Stimulated activated CD8-positive, alpha-beta memory T cell treated with anti-CD3 and anti-CD28 coated beads, Interleukin-12 subunit alpha, Interleukin-12 subunit beta, amount 100 ng/mL, for 1 hour (primary cell): ENCODE measurements around the gene INSYN1.
"Not testable (repeated sequence)": the region's sequence is repeated elsewhere in the genome, so short reads cannot be mapped to it uniquely, and the experiment has no call there.

ENCODE experiments used
- DNase-seq: peaks from one replicate; pipeline ENCODE4 v3.0.0-alpha.2; 2020; ENCODE audit warnings: low read depth

INSYN1 gene, protein sequence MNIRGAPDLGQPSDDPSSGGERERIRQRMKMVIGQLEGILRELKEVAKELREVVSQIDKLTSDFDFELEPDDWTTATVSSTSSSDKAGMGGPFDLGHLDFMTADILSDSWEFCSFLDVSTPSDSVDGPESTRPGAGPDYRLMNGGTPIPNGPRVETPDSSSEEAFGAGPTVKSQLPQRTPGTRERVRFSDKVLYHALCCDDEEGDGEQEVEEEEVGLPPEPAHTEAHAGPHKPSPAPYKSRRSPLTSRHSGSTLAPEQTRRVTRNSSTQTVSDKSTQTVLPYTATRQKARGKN

DNA sequence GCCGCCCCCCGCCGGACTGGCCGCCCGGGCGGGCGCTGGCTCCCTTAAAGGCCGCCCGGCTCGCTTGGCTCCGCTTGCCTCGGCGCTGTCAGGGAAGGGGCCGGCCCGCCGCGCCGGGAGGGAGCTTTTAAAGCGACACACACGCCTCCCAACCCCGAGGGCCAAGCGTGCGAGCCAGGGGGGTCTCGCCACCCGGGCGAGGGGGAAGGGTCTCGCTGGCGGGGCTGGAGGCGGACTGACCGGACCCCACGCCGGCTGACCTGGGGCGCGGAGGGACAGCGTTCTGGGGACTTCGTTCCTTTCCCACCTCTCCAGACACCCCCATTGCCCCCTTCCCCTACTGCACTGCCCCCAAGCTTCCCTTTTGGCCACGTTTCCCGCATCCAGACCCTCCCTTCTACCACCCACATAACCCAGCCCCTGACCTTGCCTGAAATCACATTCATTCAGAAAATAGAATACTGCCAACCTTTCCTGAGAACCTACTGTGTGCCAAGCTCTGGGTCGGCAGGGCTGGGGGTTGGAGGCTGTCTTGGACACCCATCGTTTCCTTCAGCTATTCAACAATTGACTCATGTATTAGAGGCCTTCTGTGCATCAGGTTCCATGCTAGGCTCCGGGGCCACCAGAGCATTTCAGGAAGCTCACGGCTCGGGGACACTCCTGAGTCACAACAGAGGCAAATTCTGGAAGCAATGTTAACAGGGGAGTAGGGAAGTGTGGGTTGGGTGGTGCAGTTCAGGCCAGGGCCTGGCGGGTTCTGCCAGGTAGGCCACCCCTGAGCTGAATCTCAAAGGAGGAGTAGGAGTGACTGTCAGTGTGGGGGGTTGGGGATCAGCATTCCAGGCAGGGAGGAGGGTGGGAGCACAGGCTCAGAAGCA is at the start of gene INSYN1:
INSYN1 (minus strand) TSS at position 102 of the 881 bp plus-strand sequence. CDS start 2,221 bp downstream, outside the sequence.
- no peak for DNase-seq

DNA sequence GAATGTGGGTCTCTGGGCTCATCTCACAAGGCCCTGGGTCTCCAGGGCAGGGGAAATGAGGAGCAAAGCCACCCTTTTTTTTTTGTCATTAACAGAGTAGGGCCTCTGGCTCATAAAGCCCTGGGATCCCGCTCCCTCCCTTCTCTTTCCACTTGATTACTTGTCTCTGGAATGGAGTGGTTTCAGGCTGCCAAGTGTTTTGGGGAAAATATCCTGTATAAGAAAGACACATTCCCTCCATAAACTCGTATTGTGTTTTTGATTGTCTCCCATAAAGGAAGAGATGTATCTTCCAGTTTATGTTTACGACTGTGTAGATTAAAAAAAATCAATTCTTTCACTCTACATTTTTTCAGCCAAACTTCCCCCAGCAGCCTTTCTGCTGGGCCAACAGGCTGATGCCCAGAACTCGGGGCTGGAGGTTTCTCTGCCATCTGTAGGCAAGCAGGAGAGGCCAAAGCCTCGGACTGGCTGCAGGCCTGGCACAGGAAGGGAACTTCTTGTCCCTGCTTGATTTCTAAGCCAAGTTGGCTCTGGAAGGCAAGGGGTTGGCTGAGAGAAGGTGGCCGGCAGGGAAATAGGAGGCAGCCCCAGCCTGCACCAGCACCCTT is 49.4 kb upstream of the INSYN1 start:
- DNase-seq = no peak

DNA sequence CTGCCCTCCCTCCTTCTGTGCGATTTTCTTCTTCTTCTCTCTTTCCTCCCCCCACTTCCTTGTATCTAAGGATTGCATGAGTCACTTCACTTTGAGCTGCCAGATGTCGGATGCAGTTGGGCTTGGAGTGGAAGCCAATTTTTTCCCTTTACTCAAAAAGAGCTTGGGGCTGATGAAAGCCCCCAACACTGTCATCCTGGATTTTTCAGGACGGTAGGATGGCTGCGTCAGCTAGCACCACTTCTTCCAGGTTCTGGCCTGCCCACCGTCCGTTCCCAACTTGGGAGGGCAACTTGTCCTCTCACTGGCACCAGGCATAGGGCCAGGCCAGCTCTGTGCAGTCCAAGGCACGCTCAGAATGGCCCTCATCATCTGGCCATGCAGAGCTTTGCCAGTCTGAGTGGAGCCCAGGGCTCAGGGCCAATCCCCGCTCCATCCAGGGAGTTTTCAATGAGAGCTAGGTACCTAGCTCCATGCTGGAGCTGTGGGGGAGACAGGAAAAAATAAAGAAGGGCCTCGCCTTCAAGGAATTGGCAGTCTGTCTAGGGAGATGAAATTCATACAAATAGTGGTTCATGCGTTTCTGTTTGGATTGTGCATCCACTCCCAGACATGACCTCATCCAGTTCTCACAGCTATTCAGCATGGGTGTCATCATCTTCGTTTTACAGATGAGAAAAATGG is 47.7 kb upstream of the INSYN1 start:
- no peak for DNase-seq

DNA sequence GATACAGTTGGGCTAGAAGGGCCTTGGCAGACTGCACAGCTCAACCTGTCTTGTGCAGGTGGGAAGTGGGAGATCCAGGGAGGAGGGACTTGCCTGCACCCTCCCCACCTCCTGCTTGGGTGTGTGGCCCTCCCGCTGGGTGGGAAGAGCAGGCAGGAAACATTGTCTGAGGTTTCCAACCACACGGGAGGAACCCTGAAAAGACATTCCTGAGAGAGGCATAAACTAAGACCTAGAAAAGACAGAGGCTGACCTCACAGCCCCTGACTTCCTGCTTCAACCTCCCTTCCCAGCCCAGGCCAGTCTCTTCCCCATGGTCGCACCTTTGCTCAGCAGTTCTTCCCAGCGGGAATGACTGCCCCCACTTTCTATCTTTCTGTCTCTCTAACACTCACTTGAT is 46.3 kb upstream of the INSYN1 start:
- no peak for DNase-seq

DNA sequence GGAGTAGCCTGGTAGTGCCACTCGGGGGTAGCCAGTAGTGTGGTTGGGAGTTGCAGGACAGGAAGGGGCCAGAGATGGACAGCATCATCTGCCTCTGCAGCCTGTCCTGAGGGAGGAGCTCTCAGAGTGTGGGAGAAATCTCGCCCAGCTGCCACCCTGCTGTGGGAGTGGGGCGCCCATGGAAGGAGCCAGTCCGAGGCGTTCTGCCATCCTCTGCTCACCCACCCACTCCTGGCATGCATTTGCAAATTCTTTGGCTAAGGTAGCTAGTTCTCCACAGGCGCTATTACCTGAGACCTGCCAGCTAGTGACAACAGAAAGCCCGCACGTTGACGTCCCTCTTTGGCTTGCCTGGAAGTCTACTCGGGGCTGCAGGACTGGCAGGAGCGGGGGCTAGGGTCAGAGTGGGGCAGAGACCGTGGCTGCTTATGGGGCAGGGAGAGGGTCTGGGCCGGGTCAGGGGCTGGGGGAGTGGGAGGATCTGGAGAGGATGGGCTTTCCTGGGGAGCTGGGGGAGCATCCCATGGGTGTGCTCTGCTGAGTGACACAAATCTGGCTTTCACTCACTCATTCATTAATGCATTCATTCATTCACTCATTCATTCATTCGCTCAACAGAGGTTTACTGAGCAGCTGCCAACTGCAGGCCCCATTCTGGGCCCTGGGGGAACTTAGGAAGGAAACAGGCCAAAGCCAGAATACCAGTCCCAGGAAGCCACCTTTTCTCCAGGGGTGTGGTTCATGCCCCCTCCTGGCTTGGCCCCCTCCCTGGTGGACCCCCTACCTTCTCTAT is 44.4 kb upstream of the INSYN1 start:
- DNase-seq = no peak

DNA sequence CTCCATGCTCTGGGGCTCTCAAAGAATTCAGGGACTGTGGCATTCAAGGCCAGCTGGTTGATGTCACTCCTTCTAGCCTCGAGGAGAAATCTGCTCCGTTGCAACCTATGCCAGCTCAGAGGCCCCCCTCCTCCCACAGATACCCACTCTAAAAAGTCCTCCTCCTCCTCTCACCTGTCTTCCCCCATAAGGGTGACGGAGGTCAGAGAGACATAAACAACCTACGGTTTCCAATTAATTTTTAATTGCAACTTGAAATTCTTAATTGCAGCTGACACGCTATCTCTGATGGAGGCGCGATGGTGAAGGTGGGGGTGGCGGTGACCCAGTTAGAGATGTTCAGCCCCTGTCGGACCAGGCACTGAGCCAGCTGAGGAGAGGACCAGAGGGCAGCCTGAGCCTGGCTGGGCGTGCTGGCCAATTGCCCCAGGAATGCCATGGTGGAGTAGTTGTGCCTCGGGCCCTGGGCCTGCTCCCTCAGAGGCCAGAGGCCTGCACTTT is 43.2 kb upstream of the INSYN1 start:
- no peak for DNase-seq

DNA sequence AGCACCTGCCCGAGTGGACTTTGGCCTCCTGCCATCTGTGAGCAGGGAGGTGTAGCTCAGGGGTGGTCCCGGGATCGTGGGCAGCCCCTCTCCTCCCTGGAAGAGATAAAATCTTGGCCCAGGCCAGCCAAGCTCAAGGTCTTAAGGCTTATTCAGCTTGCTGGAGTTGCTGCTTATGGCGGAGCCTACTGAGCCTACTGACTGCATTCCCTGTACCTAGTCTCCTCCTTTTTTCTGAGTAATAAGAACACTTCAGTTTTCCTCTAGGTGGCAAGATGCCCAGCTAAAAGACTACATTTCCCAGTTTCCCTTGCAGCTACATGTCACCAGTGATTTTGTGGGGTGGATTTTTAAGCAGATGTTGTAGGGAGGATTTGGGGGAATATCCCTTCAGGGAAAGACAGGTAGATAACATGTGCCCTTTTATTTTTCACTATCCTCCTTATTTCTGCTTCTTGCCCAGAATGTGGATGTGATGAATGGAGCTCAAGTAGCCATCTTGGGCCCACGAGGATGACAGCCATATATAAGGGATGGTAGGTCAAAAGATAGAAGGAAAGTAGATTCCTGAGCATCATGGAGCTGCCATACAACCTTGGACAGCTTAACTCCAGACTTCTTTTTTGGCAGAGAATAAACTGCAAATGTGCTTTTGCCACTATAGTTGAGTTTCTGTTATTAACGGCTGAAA is 41.4 kb upstream of the INSYN1 start:
- DNase-seq = no peak

DNA sequence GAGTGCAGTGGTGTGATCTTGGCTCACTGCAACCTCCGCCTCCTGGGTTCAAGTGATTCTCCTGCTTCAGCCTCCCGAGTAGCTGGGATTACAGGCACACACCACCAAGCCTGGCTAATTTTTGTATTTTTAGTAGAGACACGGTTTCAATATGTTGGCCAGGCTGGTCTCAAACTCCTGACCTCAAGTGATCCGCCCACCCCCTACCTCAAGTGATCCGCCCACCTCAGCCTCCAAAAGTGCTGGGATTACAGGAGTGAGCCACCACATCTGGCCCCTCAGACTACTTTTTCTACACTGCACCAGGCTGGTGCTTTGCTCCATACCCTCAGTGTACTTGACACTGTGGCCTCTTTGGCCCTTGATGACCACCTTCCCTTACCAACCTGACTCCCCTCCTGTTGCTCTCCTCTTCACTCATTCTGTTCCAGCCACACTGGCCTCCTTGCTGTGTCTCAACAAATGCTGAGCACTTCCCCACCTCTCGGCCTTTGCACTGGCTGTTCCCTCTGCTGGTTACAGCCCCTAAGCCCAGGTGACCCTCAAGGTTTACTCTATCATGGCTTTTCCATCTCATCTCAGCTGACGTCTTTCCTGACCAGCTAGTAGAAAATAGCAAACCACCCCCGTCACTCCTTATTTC is 39.9 kb upstream of the INSYN1 start:
- not testable (repeated sequence) for DNase-seq

DNA sequence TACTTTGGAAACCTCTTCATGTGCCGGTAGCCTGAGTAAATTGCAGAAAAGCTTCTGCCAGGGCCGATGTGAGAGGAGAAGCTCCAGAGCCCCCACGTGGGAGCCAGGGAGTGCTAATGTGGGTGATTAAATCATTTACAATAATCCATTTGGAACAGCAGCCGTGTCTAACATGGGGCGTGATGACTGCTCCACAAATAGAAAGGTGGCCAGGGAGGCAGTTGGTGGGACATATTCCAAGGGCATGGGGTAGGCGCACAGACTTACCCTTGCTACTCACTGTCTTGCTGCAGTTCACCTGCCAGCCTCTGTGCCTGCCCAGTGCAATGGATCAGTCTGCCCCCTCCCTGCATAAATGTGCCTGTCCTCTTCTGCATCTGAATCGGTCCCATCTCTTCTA is 39.3 kb upstream of the INSYN1 start:
- no peak for DNase-seq

DNA sequence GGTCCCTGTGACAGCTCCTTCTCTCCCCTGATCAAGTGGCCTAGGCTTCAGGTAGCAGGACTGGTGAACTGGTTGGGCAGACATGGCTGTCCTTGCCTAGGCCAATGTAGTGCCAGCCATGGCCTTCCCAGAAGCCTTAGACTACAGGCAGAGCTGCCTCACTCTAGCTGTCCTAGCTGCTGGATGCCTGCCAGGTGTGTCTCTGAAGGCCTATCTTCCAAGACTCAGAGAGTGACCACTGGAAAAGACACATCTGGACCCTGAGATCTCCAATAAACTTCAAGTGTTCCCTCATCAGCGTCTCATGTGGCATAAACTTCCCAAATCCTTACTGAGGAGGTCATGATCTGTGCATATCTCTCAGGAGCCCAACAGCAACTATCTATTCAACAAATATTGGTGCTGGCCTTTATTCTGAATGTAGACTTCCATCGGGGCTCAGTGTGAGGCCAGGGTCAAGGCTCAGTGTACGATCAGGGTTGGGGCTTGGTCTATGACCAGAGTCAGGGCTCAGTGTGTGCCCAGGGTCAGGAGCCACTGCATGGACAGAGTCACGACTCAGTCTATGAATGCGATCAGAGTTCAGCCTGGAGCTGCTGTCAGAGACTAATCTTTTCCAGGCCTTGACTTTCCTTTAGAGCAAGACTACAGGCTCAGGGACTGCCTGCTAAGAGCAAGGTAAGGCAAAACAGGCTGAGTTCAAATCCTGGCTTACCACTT is 36.5 kb upstream of the INSYN1 start:
- no peak for DNase-seq

DNA sequence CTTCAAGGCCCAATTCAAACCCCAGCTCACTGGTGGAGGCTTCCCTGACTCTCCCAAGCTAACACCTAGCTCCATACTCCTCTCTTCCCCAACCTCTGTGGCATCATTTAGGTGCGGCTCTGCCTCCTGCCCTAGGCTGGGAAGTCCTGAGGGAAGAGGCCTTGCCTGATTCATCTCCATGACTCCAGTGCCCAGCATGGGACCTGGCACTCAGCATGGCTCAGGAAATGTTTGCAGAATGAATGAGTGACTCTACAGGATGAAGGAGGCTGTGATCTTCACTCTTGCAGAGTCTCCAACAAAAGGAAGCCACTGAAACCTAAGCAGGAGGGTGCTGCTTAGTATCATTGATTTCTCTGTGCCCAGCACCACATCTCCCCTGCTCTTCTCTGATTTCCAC is 34.5 kb upstream of the INSYN1 start:
- no peak for DNase-seq

DNA sequence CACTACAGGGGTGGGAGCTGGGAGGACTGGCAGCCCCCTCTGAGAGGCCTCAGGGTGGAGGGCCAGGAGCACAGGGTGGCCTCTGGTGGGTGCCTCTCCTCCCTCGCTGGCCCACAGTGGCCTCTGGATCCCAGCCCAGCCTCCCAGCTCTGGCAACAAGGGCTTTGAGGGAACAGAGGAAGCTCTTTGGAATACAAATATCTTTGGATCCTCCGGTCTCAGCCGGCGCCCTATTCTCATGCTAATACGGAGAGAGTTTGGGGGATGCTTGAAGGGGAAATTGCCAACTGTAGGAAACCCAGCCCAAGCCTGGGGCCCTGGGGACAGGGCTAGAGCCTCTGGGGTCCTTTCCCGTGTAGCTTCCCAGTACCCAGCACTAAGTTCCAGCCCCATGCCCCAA is 33.4 kb upstream of the INSYN1 start:
- DNase-seq = no peak

DNA sequence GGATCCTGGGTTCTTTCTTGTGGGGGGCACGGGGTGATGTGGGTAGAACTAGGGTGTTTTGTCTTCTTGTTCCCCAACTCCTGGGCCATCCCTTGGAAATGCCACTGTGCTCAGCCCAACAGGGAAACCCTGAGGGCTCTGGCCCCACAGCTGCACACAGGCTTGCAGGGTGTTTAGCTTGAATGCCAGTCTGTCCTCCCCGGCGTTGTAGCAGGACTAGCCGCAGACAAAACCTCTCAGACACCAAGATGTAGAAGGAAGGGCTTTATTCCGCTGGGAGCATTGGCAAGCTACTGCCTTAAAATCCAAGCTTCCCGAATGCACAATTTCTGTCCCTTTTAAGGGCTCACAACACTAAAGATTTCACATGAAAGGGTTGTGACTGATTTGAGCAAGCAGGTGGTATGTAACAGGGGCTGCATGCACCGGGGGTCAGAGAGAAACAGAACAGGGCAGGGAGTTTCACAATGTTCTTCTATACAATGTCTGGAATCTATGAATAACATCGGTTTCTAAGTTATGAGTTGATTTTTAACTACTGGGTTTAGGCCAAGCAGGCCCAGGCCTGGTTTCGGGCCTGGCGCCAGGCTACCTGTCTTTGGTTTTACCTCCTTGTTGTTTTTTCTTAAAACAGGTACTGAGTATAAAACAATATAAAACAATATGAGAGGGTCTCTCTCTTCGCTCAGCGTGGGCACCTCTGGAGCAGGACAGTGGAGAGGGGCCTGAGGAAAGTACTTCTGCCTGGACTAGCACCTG is 32.3 kb upstream of the INSYN1 start:
- not testable (repeated sequence) for DNase-seq

DNA sequence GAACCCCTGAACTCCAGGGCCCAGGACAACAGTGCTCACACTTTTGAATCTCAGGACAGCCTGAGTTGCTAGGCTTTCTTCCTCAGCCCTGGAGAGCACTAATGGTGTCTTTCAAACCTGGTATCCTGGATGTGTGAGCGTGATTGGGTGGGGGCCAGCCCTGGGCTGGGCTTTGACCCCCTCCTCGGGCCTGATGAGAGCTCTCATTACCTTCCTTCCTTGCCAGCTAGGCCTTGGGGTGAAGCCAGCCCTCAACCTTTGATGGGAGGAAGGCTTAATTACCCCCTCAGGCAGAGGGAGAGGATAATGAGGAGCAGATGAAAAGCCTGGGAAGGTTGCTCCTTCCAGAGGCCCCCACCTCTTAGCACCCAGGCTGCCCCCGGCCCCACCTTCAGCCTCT is 31.1 kb upstream of the INSYN1 start:
- no peak for DNase-seq

DNA sequence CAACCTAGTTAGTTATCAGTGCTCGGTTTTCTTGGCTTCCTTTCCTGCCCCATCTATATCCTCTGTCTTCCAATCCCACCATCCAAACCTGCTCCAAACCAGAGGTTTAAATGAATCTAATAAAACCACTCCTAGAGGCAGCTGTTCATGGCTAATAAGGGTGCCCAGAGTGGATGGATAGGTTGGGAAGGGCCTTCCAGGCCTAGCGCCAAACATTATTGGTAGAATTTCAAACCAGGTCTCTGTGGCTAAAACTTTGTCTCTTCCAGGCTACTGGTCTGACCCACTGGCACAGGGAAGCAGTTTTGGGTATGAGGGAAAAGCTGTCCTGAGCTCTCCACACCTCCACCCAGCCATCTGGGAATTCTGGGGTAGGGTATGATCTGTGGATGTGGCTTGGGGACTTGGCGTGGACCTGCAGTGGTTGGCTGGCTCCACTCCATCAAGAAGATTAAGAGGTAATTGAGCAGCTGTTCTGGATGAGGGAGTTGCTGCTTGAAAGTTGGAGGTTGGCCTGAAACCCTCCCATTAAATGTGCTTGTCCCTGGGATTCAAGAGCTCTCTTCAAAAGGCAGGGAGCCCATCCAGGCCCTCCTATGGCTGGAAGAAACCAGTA is 29.3 kb upstream of the INSYN1 start:
- no peak for DNase-seq

DNA sequence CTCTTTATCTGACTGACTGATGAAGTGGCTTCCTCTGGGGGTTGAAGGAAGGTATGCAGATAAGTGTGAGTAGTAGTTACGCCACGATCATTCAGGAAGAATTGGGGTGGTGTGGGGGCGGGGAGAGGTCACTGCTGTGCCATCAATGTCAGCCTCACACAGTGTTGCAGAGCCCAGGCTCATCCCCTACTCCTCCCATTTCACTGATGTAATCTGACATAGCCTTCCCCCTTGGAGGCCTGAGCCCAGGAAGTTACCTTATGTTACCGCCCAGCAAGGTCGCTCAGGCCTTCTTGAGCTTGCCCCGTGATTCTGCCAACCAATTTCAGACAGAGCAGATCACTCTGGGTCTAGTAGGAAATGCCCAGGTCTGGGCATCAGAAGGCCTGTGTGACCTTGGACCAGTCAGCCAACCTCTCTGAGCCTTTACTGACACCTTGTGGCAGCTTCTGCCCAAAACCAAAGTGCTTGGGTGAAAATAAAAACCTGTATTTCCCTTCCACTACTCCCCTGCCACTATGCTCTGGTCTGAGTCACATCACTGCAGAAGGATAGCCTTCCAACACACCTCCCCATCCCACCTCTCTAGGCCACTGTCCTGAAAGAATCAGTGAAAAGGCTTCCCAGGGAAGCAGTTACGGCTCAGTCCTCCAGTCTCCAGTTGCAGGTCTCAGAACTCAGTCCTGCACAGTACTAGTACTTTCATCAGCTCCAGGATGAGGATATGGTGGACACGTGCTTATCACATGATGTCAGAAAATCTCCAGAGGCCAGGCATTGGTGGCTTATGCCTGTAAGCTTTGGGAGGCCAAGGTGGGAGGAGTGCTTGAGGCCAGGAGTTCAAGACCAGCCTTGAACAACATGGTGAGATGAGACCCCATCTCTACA is 28.1 kb upstream of the INSYN1 start:
- DNase-seq = no peak

DNA sequence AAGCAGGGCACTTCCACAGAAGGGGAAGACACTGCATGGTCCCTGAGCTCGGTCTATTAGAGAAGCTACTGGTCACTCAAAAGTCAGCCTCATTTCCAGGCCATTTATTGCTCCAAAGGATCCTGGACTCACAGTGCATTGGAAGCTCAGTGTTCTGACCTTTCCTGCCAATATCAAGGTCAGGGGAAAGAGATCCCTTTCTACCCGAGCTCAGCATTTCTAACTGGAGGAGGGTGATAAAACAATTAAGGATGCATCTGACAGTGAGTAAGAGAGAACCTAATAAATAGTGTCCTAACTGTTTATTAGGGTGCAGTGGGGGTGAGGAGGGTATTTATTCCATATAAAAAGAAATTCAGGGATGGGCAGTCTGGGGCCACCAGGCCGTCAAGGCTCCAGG is 26.8 kb upstream of the INSYN1 start:
- no peak for DNase-seq
